Measurements from ENCODE around the gene FERMT1. TPM values are rescaled to one million over a fixed set of nuclear protein-coding genes. Genes with fewer than 3 reads are reported as not detected.
"Not testable (repeated sequence)": the region's sequence is repeated elsewhere in the genome, so short reads cannot be mapped to it uniquely, and the experiment has no call there.

The FERMT1 gene
- total RNA-seq, 2 experiments from 2014 or later: not detected

GRCh38 chr20:6055981-6056569, 66.8 kb downstream of the FERMT1 start:
- Histone ChIP-seq H3K9me2 (ENCODE audit: insufficient read depth, low read length) (no peaks in the 10 kb centered on the region), H3K79me2 (ENCODE audit: insufficient read depth, low read depth, low read length) (no peaks in the 10 kb centered on the region), H3K4me3 (ENCODE audit: low read depth, low read length, poor library complexity, severe bottlenecking) (no peak overlapping the region), H3K9me3 (ENCODE audit: low read length) (no peaks in the 10 kb centered on the region), H3K4me1 (ENCODE audit: insufficient read depth, low read length, poor library complexity, severe bottlenecking) (no peaks in the 10 kb centered on the region), H4K20me1 (ENCODE audit: insufficient read depth, low read length) (no peaks in the 10 kb centered on the region), H3K27ac (ENCODE audit: low read depth, low read length, poor library complexity, severe bottlenecking) (no peak overlapping the region), H3K36me3 (ENCODE audit: insufficient read depth, low read length) (no peaks in the 10 kb centered on the region), H3K4me2 (ENCODE audit: low read length) (no peak overlapping the region), H2AFZ (ENCODE audit: low read length) (no peak overlapping the region)
- no peak for DNase-seq (ENCODE audit: low spot score)
- BruUV-seq (replicated peaks): no TSS peak
- TF ChIP-seq CTCF (conservative IDR thresholded peaks at IDR 0.05; ENCODE audit: low read length): no peak
- no peak for TF ChIP-seq EZH2phosphoT487 (IDR thresholded peaks at IDR 0.05; ENCODE audit: borderline replicate concordance, low read depth, low read length)
- CTCF ChIA-PET (ENCODE audit: unreplicated experiment): no interaction called here
- POLR2A ChIA-PET: interaction anchor here (0.8 kb wide), 1 partner anchor 13 kb away, joined by 3 read pairs; no protein-coding TSS in a partner anchor
- intact Hi-C loops (cut with micrococcal nuclease; ENCODE audit: unreplicated experiment): no loop called here

GRCh38 chr20:6055161-6055783, 67.6 kb downstream of the FERMT1 start:
- intact Hi-C loops (cut with micrococcal nuclease; ENCODE audit: unreplicated experiment): no loop called here
- no peak overlapping the region for H2AFZ ChIP-seq (ENCODE audit: low read length)
- DNase-seq (ENCODE audit: low spot score): no peak
- H3K79me2 ChIP-seq (ENCODE audit: insufficient read depth, low read depth, low read length): no peaks in the 10 kb centered on the region
- no peak overlapping the region for H3K27ac ChIP-seq (ENCODE audit: low read depth, low read length, poor library complexity, severe bottlenecking)
- no peaks in the 10 kb centered on the region for H3K4me1 ChIP-seq (ENCODE audit: insufficient read depth, low read length, poor library complexity, severe bottlenecking)
- no peaks in the 10 kb centered on the region for H4K20me1 ChIP-seq (ENCODE audit: insufficient read depth, low read length)
- H3K4me3 ChIP-seq (ENCODE audit: low read depth, low read length, poor library complexity, severe bottlenecking): no peak overlapping the region
- no peaks in the 10 kb centered on the region for H3K36me3 ChIP-seq (ENCODE audit: insufficient read depth, low read length)
- TF ChIP-seq CTCF (conservative IDR thresholded peaks at IDR 0.05; ENCODE audit: low read length): no peak
- ChIA-PET CTCF (ENCODE audit: unreplicated experiment) (no interaction called here), POLR2A (no interaction called here)
- no peak overlapping the region for H3K4me2 ChIP-seq (ENCODE audit: low read length)
- no TSS peak for BruUV-seq (replicated peaks)
- H3K9me2 ChIP-seq (ENCODE audit: insufficient read depth, low read length): no peaks in the 10 kb centered on the region
- H3K9me3 ChIP-seq (ENCODE audit: low read length): no peaks in the 10 kb centered on the region

- H3K9me3 ChIP-seq (ENCODE audit: low read length); H3K4me3 ChIP-seq (ENCODE audit: low read depth, low read length, poor library complexity, severe bottlenecking); BruUV-seq (replicated peaks); DNase-seq (ENCODE audit: low spot score); H3K27ac ChIP-seq (ENCODE audit: low read depth, low read length, poor library complexity, severe bottlenecking); intact Hi-C loops (cut with micrococcal nuclease; ENCODE audit: unreplicated experiment); H4K20me1 ChIP-seq (ENCODE audit: insufficient read depth, low read length); H2AFZ ChIP-seq (ENCODE audit: low read length); H3K4me2 ChIP-seq (ENCODE audit: low read length); H3K79me2 ChIP-seq (ENCODE audit: insufficient read depth, low read depth, low read length); H3K9me2 ChIP-seq (ENCODE audit: insufficient read depth, low read length); H3K4me1 ChIP-seq (ENCODE audit: insufficient read depth, low read length, poor library complexity, severe bottlenecking); H3K36me3 ChIP-seq (ENCODE audit: insufficient read depth, low read length); CTCF ChIA-PET (ENCODE audit: unreplicated experiment): not testable (repeated sequence)
- POLR2A ChIA-PET: interaction anchor here (0.6 kb wide), 1 partner anchor 15 kb away, joined by 4 read pairs; no protein-coding TSS in a partner anchor
These were observed 68.2 kb downstream of the FERMT1 start for GRCh38 chr20:6054689-6055051.
